ENCODE data around the gene BRF1.

The BRF1 gene

GRCh38 chr14:105322791-105323556, 22.2 kb upstream of the BRF1 start:
- no peak overlapping the region for H2AFZ ChIP-seq (ENCODE audit: low read depth, low read length)
- no peak for DNase-seq
- no peak overlapping the region for H2BK15ac ChIP-seq (ENCODE audit: low read depth, poor library complexity, severe bottlenecking)
- WGBS = 88% methylated on average over 27 of the region's 27 CpGs
- H3K4me3 ChIP-seq (ENCODE audit: insufficient read depth in 1 of 2, low read depth in 1 of 2, low read length in 2 of 2) = no peak overlapping the region
- H3K4me2 ChIP-seq (ENCODE audit: low read length, poor library complexity, severe bottlenecking) = no peak overlapping the region
- H3K9me3 ChIP-seq (ENCODE audit: control insufficient read depth, low read length) = no peaks in the 10 kb centered on the region
- peaks cover 0 to 35% of the 10 kb centered on the region in 2 experiments for H3K36me3 ChIP-seq (ENCODE audit: control insufficient read depth in 1 of 2, insufficient read depth in 2 of 2, low read depth in 1 of 2, low read length in 2 of 2)
- H4K91ac ChIP-seq (ENCODE audit: low read length) = no peak overlapping the region
- H3K79me1 ChIP-seq (replicated peaks; ENCODE audit: low read length, poor library complexity, severe bottlenecking) = peaks cover 43% of the 10 kb centered on the region
- H3K23ac ChIP-seq (ENCODE audit: low read length in 2 of 2) = no peak overlapping the region
- H2AK5ac ChIP-seq (ENCODE audit: low read length, severe bottlenecking) = no peak overlapping the region
- no peak overlapping the region for H2BK120ac ChIP-seq (ENCODE audit: low read depth, low read length)
- H2BK5ac ChIP-seq (ENCODE audit: low read depth, low read length, poor library complexity, severe bottlenecking) = no peak overlapping the region
- no peak overlapping the region for H3K9ac ChIP-seq (ENCODE audit: low read length)
- H2BK12ac ChIP-seq (ENCODE audit: low read length in 2 of 2) = no peak overlapping the region
- H4K8ac ChIP-seq (ENCODE audit: low read length) = no peak overlapping the region
- no peak overlapping the region for H3K14ac ChIP-seq (ENCODE audit: low read length in 2 of 2)
- H3K27me3 ChIP-seq (ENCODE audit: control insufficient read depth in 1 of 2, insufficient read depth in 1 of 2, low read length in 2 of 2) = no peaks in the 10 kb centered on the region
- H3K4ac ChIP-seq (ENCODE audit: low read depth in 1 of 2, low read length in 2 of 2) = no peak overlapping the region
- peaks cover 38% of the 10 kb centered on the region for H3K4me1 ChIP-seq (ENCODE audit: control insufficient read depth, insufficient read depth, low read depth, low read length)
- H3K18ac ChIP-seq (ENCODE audit: low read depth in 1 of 2, low read length in 2 of 2) = peak overlapping the region in 1 of 2 experiments; percentile 18
- no peak overlapping the region for H3K27ac ChIP-seq (ENCODE audit: low read length, poor library complexity, severe bottlenecking)

- Histone ChIP-seq H3K14ac (ENCODE audit: low read length in 2 of 2) (no peak overlapping the region), H3K9ac (ENCODE audit: low read length) (peak overlapping the region; percentile 67), H4K8ac (ENCODE audit: low read length) (no peak overlapping the region), H3K36me3 (ENCODE audit: control insufficient read depth in 1 of 2, insufficient read depth in 2 of 2, low read depth in 1 of 2, low read length in 2 of 2) (no peaks in the 10 kb centered on the region), H2BK5ac (ENCODE audit: low read depth, low read length, poor library complexity, severe bottlenecking) (no peak overlapping the region), H3K9me3 (ENCODE audit: control insufficient read depth, low read length) (no peaks in the 10 kb centered on the region), H2BK12ac (ENCODE audit: low read length in 2 of 2) (no peak overlapping the region), H3K27ac (ENCODE audit: low read length, poor library complexity, severe bottlenecking) (no peak overlapping the region), H3K4me2 (ENCODE audit: low read length, poor library complexity, severe bottlenecking) (no peak overlapping the region), H2AFZ (ENCODE audit: low read depth, low read length) (no peak overlapping the region), H2AK5ac (ENCODE audit: low read length, severe bottlenecking) (no peak overlapping the region), H4K91ac (ENCODE audit: low read length) (no peak overlapping the region), H3K4ac (ENCODE audit: low read depth in 1 of 2, low read length in 2 of 2) (no peak overlapping the region), H3K27me3 (ENCODE audit: control insufficient read depth in 1 of 2, insufficient read depth in 1 of 2, low read length in 2 of 2) (no peaks in the 10 kb centered on the region), H3K79me1 (replicated peaks; ENCODE audit: low read length, poor library complexity, severe bottlenecking) (peaks cover 16% of the 10 kb centered on the region), H3K4me1 (ENCODE audit: control insufficient read depth, insufficient read depth, low read depth, low read length) (peaks cover 19% of the 10 kb centered on the region), H2BK15ac (ENCODE audit: low read depth, poor library complexity, severe bottlenecking) (no peak overlapping the region), H3K18ac (ENCODE audit: low read depth in 1 of 2, low read length in 2 of 2) (no peak overlapping the region), H3K4me3 (ENCODE audit: insufficient read depth in 1 of 2, low read depth in 1 of 2, low read length in 2 of 2) (peak overlapping the region in 1 of 2 experiments; percentile 92), H3K23ac (ENCODE audit: low read length in 2 of 2) (no peak overlapping the region), H2BK120ac (ENCODE audit: low read depth, low read length) (no peak overlapping the region)
- peak; percentile 16 for DNase-seq
- 91% methylated on average over 11 of the region's 11 CpGs for WGBS
These were observed 16.7 kb upstream of the BRF1 start for GRCh38 chr14:105317546-105317945.

GRCh38 chr14:105316968-105317510, 16.2 kb upstream of the BRF1 start:
- Histone ChIP-seq H4K91ac (ENCODE audit: low read length) (no peak overlapping the region), H2BK12ac (ENCODE audit: low read length in 2 of 2) (peak overlapping the region in 1 of 2 experiments; percentile 37), H3K4me3 (ENCODE audit: insufficient read depth in 1 of 2, low read depth in 1 of 2, low read length in 2 of 2) (peak overlapping the region in 1 of 2 experiments; percentile 92), H3K14ac (ENCODE audit: low read length in 2 of 2) (no peak overlapping the region), H2BK120ac (ENCODE audit: low read depth, low read length) (no peak overlapping the region), H3K27ac (ENCODE audit: low read length, poor library complexity, severe bottlenecking) (no peak overlapping the region), H3K27me3 (ENCODE audit: control insufficient read depth in 1 of 2, insufficient read depth in 1 of 2, low read length in 2 of 2) (no peaks in the 10 kb centered on the region), H4K8ac (ENCODE audit: low read length) (no peak overlapping the region), H2AFZ (ENCODE audit: low read depth, low read length) (no peak overlapping the region), H2AK5ac (ENCODE audit: low read length, severe bottlenecking) (no peak overlapping the region), H2BK15ac (ENCODE audit: low read depth, poor library complexity, severe bottlenecking) (no peak overlapping the region), H2BK5ac (ENCODE audit: low read depth, low read length, poor library complexity, severe bottlenecking) (no peak overlapping the region), H3K9ac (ENCODE audit: low read length) (peak overlapping the region; percentile 67), H3K36me3 (ENCODE audit: control insufficient read depth in 1 of 2, insufficient read depth in 2 of 2, low read depth in 1 of 2, low read length in 2 of 2) (no peaks in the 10 kb centered on the region), H3K4me2 (ENCODE audit: low read length, poor library complexity, severe bottlenecking) (no peak overlapping the region), H3K4me1 (ENCODE audit: control insufficient read depth, insufficient read depth, low read depth, low read length) (peaks cover 19% of the 10 kb centered on the region), H3K4ac (ENCODE audit: low read depth in 1 of 2, low read length in 2 of 2) (no peak overlapping the region), H3K79me1 (replicated peaks; ENCODE audit: low read length, poor library complexity, severe bottlenecking) (peaks cover 16% of the 10 kb centered on the region), H3K18ac (ENCODE audit: low read depth in 1 of 2, low read length in 2 of 2) (no peak overlapping the region), H3K23ac (ENCODE audit: low read length in 2 of 2) (no peak overlapping the region), H3K9me3 (ENCODE audit: control insufficient read depth, low read length) (no peaks in the 10 kb centered on the region)
- DNase-seq = no peak
- WGBS = 93% methylated on average over 16 of the region's 18 CpGs

GRCh38 chr14:105316577-105316941, 15.8 kb upstream of the BRF1 start:
- Histone ChIP-seq H3K27ac (ENCODE audit: low read length, poor library complexity, severe bottlenecking) (no peak overlapping the region), H3K27me3 (ENCODE audit: control insufficient read depth in 1 of 2, insufficient read depth in 1 of 2, low read length in 2 of 2) (no peaks in the 10 kb centered on the region), H3K9me3 (ENCODE audit: control insufficient read depth, low read length) (no peaks in the 10 kb centered on the region), H2BK120ac (ENCODE audit: low read depth, low read length) (no peak overlapping the region), H3K9ac (ENCODE audit: low read length) (peak overlapping the region; percentile 67), H3K79me1 (replicated peaks; ENCODE audit: low read length, poor library complexity, severe bottlenecking) (peaks cover 16% of the 10 kb centered on the region), H3K4me3 (ENCODE audit: insufficient read depth in 1 of 2, low read depth in 1 of 2, low read length in 2 of 2) (peak overlapping the region in 1 of 2 experiments; percentile 92), H3K14ac (ENCODE audit: low read length in 2 of 2) (no peak overlapping the region), H3K36me3 (ENCODE audit: control insufficient read depth in 1 of 2, insufficient read depth in 2 of 2, low read depth in 1 of 2, low read length in 2 of 2) (no peaks in the 10 kb centered on the region), H3K4me2 (ENCODE audit: low read length, poor library complexity, severe bottlenecking) (no peak overlapping the region), H2BK5ac (ENCODE audit: low read depth, low read length, poor library complexity, severe bottlenecking) (no peak overlapping the region), H3K18ac (ENCODE audit: low read depth in 1 of 2, low read length in 2 of 2) (no peak overlapping the region), H3K4ac (ENCODE audit: low read depth in 1 of 2, low read length in 2 of 2) (no peak overlapping the region), H3K4me1 (ENCODE audit: control insufficient read depth, insufficient read depth, low read depth, low read length) (peaks cover 21% of the 10 kb centered on the region), H2AFZ (ENCODE audit: low read depth, low read length) (no peak overlapping the region), H3K23ac (ENCODE audit: low read length in 2 of 2) (peak overlapping the region in 1 of 2 experiments; percentile 88), H4K8ac (ENCODE audit: low read length) (no peak overlapping the region), H2BK12ac (ENCODE audit: low read length in 2 of 2) (peak overlapping the region in 1 of 2 experiments; percentile 37), H2AK5ac (ENCODE audit: low read length, severe bottlenecking) (no peak overlapping the region), H4K91ac (ENCODE audit: low read length) (no peak overlapping the region), H2BK15ac (ENCODE audit: low read depth, poor library complexity, severe bottlenecking) (no peak overlapping the region)
- DNase-seq = no peak
- 95% methylated on average over 10 of the region's 10 CpGs for WGBS

All from mesenchymal stem cell (in vitro differentiated cells and primary cell).